Mucosa of descending colon (tissue), 3 donors: ENCODE results near the gene FLVCR1. TPM values are rescaled to one million over a fixed set of nuclear protein-coding genes. Genes with fewer than 3 reads are reported as not detected.

Source experiments
- ATAC-seq: fragments of 200-7000 bp; cut with Tn5 transposase; one replicate; pipeline ENCODE4 v1.9.1; 2020; ENCODE audit warnings: mild to moderate bottlenecking, moderate library complexity
- DNase-seq, 3 donors: peaks; one replicate each; pipeline ENCODE4 v3.0.0-alpha.2; 2020
- H3K36me3 ChIP-seq: fragments of 200-600 bp; one replicate; pipeline ENCODE4 v1.8.0; 2021; ENCODE audit warnings: low read depth, mild to moderate bottlenecking
- H3K4me1 ChIP-seq: fragments of 200-600 bp; one replicate; pipeline ENCODE4 v1.8.0; 2021; ENCODE audit warnings: low read depth, mild to moderate bottlenecking
- H3K4me3 ChIP-seq: fragments of 200-600 bp; one replicate; pipeline ENCODE4 v1.8.0; 2021; ENCODE audit warnings: mild to moderate bottlenecking
- H3K9me3 ChIP-seq: fragments of 200-600 bp; one replicate; pipeline ENCODE4 v1.8.0; 2021; ENCODE audit warnings: mild to moderate bottlenecking
- CTCF ChIP-seq: fragments of 200-600 bp; IDR thresholded peaks from one replicate; pipeline ENCODE4 v1.8.0; 2022; ENCODE audit warnings: antibody characterized with exemption, mild to moderate bottlenecking
- intact Hi-C, 2 donors: fragments of 100-400 bp; cut with DNase I in 1 of 2; cut with micrococcal nuclease in 1 of 2; formaldehyde crosslinking; loops; one replicate each; pipeline versions ENCODE4 v1.11.0 to v1.11.1; 2022; cut with DNase I, micrococcal nuclease
- total RNA-seq, 3 donors: library from RNA; stranded (reverse); fragmentation: NEBNext Ultra II Directional in 2 of 3; extraction: Animal tissue kit (Norgen Biotek cat#: 25700) in 2 of 3; gene quantifications; one replicate each; pipeline versions ENCODE4 v1.2.1 to v1.2.4, GENCODE V29; 2021 to 2023
- donor health status: DM: no; HTN: no; CAD: no; lungs with moderate emphysema.
- donor health status: DM: no; HTN: no; CAD: no.
- donor health status: DM: no; HTN: yes; CAD: no.

The FLVCR1 gene
- total RNA-seq, 3 donors from 2014 or later, result 9.7 to 12.1 (median 10.1) TPM

DNA sequence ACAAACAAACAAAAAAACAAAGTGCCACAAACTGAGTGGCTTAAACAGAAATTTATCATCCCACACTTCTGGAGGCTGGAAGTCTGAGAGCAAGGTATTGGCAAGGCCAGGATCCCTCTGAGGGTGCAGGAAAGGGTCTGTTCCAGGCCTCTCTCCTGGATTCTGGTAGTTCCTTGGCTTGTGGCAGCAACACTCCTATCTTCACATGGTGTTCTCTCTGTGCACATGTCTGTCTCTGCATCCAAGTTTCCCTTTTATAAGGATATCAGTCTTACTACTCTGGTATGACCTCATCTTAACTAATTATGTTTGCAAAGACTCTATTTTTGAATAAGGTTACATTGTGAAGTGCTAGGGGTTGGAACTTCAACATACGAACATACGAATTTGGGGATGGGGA lies 87.0 kb downstream of the FLVCR1 start:
- intact Hi-C loops, result no loop called here
- no peak for ATAC-seq
- Histone ChIP-seq H3K36me3 (no peaks in the 10 kb centered on the region), H3K4me3 (no peak overlapping the region), H3K9me3 (peaks cover under 1% of the 10 kb centered on the region), H3K4me1 (peaks cover 5% of the 10 kb centered on the region)
- DNase-seq, result no peak
- no peak for TF ChIP-seq CTCF

- H3K36me3 ChIP-seq, result no peaks in the 10 kb centered on the region
- no peak overlapping the region for H3K4me3 ChIP-seq
- no peak for TF ChIP-seq CTCF
- H3K4me1 ChIP-seq, result peaks cover 10% of the 10 kb centered on the region
- DNase-seq (no peak), ATAC-seq (no peak)
- H3K9me3 ChIP-seq, result no peaks in the 10 kb centered on the region
- intact Hi-C loops, result no loop called here
Observed at GRCh38 chr1:212945463-212946160, 87.5 kb downstream of the FLVCR1 start.

GRCh38 chr1:212946872-212947271 lies 88.8 kb downstream of the FLVCR1 start:
- Histone ChIP-seq H3K36me3 (no peaks in the 10 kb centered on the region), H3K4me3 (no peak overlapping the region), H3K4me1 (peaks cover 18% of the 10 kb centered on the region), H3K9me3 (no peaks in the 10 kb centered on the region)
- no peak for TF ChIP-seq CTCF
- DNase-seq, result no peak
- intact Hi-C loops, result no loop called here
- no peak for ATAC-seq

Other genes starting within 250 kb of the FLVCR1 start
- gene ATF3, start 249.5 kb upstream of the FLVCR1 start, total RNA-seq, result 100 to 1,000 TPM in 1 of 3 donors, 10 to 100 TPM in 2; 20.2 to 121 (median 42.0) TPM
- 1 to 10 TPM in 2 of 3 donors, under 1 TPM in 1; 0.38 to 2.9 (median 1.6) TPM for gene BATF3, start 158.4 kb upstream of the FLVCR1 start, total RNA-seq
- 10 to 100 TPM; 20.4 to 25.3 (median 21.5) TPM for gene NSL1, start 66.5 kb upstream of the FLVCR1 start, total RNA-seq
- gene TATDN3, start 66.4 kb upstream of the FLVCR1 start, total RNA-seq, result 10 to 100 TPM in 2 of 3 donors, 1 to 10 TPM in 1; 9.2 to 10.8 (median 10.5) TPM
- gene SPATA45, start 10.6 kb upstream of the FLVCR1 start, total RNA-seq, result not detected
- under 1 TPM; 0.25 to 0.78 (median 0.41) TPM for gene VASH2, start 92.3 kb downstream of the FLVCR1 start, total RNA-seq
- 10 to 100 TPM; 24.7 to 35.1 (median 33.3) TPM for gene ANGEL2, start 157.6 kb downstream of the FLVCR1 start, total RNA-seq
- gene RPS6KC1, start 193.0 kb downstream of the FLVCR1 start, total RNA-seq, result 10 to 100 TPM in 1 of 3 donors, 1 to 10 TPM in 2; 9.0 to 23.4 (median 9.2) TPM